NCI-H748 (cell line): Measurements from ENCODE around the gene PTPRG.

Source experiments
- DNase-seq: peaks from one replicate; lab custom pipeline; 2025; ENCODE audit not compliant: unreplicated experiment; lab: John Stamatoyannopoulos, UW

Gene PTPRG

DNA sequence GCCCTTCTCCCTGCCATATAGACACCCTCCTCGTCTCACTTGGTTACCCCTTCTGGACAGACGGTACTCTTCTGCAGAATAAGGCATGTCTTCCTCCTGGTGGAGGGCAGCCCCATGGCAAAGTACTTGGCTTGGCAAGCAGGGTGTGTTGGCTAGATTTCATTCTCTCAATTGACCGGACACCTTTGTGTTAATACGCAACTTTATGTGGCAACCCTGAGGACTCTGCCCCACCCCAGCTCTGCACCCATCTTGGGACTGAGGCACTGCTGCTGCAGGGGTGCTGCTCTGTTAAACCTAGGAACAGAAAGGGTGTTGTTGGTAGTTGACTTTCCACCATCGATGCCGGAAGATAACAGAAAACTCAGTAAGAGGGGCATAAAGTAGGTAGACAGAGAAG is 55.2 kb downstream of the PTPRG start:
- DNase-seq, result no peak

DNA sequence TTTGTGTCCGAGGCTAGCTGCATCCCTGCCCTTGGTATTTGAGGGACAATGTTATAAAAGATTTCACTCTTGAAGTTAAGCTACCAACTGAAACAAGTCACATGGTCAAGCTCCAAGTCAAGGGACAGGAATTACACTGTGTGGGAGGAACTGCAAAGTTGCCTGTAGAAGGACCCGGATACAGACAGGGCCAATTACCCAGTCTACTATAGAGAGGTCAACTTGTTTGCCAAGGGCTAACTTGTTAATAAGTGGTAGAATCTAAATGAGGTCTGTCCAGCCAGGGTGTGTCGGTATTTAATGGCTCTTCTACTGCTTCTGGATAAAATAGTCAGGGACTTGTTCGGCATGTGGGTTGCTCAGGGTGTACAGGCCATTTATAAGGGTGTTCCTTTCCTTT is 55.7 kb downstream of the PTPRG start:
- DNase-seq, result no peak

DNA sequence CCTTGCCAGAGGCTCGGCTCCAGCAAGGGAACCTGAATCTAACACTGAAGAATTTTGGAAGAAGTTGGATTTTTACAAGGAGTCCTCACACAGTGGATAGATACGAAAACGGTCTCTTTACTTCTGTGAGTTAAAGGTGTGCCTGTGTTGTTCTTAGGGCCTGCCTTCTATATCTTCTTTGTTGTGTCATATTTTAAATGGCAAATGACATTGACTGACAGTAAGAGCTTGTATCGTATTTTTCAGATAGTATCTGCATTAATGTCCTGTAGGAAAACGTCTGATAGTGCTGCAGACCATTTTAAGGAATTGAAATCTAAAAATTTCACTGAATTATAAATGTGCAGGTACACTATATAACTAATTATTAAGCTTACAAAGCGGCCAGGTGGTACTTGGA is 56.3 kb downstream of the PTPRG start:
- no peak for DNase-seq

DNA sequence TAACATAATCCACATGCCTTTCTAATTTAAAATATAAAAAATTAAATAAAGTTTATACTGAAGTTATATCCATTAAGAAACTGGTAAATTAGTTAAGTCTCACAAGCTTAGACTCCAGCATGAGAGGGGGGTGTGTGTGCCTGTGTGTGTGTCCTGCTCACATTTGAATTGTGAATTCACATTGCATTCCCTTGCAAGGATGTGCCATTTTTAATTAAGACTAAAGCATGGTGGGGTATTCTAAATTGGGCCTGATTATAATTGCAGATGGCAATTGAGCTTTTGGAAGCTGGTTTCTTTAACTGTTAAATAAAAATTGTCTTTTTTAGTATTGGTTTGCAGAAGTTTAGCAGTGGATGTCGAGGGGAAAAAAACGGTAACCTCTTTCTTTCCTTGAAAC is 56.9 kb downstream of the PTPRG start:
- DNase-seq, result no peak

DNA sequence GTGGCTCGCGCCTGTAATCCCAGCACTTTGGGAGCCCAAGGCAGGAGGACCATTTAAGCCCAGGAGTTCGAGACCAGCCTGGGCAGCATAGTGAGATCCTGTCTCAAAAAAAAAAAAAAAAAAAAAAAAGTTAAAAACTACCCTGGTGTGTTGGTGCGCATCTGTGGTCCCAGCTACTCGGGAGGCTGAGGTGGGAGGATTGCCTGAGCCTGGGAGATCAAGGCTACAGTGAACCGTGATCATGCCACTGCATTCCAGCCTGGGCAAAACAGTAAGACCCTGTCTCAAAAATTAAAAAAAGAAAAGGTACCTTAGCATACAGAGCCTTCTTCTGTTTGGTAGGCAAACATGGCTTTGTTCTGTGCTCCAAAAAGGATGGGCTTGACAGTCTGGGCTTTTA is 57.5 kb downstream of the PTPRG start:
- no peak for DNase-seq

DNA sequence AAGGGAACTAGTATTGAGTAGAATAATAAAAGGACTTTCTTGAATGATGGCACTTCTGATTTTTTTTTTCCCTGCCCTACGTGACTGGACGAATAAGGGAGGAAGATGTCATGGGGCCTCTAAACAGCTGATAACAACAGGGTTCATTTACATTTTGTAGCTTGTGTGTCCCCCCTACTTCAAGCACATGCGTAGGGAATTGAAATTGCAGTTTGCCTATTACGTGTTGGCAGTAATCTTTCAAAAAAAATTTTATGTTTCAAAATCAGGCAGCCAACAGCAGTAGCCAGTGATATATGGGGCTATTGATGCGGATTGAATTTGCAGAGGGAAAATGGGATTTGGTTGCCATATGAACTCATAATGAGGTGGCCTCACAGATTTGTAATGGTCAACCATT is 58.7 kb downstream of the PTPRG start:
- DNase-seq, result no peak

DNA sequence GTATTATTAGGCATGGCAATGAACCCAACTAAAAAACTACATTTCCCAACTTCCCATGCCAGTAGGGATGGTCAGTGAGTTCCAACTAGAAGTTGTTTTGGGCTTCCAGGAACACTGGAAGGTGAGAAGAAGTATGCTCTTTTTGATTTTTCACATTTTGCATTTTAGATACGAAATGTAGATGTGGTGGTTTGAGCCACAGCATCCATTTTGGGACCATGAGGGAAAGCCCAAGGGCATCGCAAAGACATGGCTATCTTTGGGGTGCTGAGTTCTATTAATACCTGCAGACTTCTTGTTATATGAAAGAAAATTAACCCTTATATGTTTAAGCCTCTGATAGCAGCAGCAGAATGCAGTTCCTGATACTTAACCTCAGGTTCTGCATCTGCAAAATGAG is 62.9 kb downstream of the PTPRG start:
- no peak for DNase-seq

DNA sequence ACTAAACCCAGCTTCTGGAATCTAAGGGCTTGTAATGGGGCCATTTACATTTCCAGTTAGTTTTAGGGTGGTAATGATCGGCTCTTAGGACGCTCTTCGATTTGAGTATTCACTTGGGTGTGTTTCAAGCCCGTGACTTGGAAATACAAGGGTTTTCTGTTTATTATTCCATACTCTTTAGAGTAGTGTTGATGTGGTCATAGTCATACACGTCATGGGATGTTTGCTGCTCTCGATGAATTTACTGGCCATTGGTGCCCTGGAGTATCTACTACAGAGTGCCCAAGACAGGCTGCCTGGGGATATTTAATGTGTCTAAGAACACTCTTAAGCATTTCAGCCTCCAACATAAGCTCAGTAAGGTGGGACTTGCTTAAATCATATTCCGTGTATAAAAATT is 64.1 kb downstream of the PTPRG start:
- DNase-seq, result no peak

DNA sequence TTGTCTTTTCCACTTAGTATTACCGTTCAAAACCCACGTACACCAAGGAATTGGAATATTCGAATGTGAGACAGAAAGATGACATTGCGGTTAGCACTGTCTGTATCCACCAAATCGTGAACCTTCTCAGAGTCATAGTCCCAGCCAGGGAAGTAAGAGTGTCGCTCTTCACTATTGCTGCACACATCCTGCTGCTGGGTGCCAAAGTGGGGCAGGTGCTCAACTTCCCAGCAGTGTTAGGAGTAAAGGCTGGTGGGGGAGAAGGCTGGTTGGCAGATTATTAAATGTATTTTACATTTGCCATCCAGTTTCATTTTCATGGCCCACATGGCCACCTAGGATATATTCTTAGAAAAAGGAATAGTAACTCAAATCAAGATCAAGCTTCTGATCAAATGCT is 65.1 kb downstream of the PTPRG start:
- no peak for DNase-seq

DNA sequence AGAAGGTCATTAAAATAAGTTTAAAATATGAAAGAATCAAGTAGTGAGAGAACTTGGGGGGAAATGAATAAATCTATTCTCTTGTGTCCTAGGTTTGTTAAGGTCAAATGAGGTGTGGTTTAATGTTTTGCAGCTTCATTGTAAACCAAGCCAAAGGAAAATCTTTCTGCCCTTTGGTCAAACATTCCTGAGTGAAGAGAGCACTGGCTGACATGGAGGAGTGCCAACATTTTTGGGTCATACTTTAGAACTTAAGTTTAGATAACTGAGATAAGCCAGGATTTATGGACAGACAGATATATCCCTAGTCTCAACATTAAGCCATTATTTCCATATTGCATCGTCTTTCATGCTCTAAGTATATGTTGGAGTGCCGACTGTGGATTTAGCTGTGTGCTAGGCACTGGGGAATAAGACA is 66.4 kb downstream of the PTPRG start:
- DNase-seq, result no peak

DNA sequence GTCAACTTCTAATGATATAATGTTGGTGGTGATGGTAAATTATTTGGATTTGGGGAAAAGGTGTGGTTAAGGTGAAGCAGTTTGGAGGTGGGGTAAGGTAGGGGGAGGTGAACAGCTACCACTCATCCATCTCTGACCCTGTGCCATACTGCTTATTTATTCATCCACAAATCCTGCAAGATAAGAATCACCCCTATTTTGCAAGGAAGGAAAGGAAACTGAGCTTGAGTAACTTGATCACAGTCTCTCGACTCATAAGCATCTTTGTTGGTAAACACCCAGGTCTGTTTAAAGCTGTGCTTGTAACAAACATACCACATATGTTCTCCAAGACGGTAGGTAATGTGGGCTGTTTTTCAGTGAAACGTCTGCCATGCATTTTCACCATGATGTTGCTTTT is 67.3 kb downstream of the PTPRG start:
- DNase-seq, result no peak

DNA sequence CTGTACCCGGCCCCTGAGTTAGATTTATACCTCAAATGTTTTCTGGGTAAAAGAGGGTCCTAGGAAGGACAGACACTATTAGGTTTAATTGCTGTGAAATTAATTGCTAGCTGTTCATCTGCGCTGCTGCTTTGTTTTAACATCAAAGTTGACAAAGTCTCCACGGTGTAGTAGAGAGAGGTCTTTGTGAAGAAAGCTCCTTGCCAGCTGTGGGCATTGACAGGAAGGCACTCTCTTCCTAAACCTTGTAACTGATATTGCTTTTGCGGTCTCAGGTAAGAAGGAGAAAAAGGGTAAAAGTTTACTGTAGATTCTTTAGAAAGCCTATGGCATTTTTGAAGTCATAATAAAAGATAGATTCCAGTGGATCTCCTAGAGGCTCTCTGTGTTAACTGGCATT is 68.1 kb downstream of the PTPRG start:
- no peak for DNase-seq

DNA sequence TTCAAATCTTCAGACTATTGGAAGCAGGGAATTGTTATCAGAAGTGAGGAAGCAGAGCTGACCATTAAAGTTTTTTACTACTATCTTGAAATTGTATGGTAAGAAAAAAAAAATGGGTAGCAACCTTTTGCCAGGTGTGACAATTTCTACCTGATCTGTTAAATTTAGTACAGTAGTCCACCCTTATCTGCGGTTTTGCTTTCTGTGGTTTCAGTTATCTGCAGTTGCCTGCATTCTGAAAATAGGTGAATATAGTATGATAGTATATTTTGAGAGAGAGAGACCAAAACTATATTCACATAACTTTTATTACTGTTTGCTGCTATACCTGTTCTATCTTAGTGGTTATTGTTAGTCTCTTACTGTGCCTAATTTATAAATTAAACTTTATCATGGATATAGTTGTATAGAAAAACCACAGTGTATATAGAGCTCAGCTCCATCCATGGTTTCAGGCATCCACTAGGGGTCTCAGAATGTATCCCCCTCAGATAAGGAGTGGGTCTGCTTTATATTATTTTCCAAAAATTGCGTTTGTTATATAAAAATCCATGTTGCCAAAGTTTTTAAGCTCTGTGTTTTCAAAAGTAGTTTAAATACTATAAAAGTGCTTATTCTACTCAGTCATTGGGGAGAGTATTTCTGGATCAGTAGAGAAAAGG is 69.9 kb downstream of the PTPRG start:
- no peak for DNase-seq

DNA sequence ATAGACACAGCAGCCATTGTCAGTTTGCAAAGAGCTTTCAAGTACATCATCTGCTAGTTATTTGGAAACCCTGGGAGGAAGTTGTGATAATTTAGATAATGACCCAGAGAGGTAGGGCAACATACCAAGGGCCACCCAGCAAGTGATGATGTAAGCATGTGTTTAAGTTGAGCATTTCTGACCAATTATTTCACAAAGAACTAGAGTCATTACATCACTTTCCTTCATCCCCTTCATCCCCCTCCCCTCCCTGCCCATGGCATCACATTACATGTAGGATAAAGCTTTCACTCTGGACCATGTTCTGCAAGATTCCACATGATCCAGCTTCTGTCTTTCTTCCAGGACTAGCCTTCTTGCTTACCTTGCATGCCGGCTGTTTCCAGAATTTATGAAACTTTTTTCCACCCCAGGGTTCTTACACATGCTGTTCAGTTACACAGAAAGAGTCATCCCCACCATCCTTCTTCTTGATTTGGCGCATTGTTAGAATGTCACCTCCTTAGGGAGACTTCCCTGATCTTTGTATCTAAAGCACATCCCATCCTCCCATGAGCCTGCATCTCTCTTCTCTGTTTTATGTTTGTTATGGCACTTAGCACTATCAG is 71.3 kb downstream of the PTPRG start:
- no peak for DNase-seq

DNA sequence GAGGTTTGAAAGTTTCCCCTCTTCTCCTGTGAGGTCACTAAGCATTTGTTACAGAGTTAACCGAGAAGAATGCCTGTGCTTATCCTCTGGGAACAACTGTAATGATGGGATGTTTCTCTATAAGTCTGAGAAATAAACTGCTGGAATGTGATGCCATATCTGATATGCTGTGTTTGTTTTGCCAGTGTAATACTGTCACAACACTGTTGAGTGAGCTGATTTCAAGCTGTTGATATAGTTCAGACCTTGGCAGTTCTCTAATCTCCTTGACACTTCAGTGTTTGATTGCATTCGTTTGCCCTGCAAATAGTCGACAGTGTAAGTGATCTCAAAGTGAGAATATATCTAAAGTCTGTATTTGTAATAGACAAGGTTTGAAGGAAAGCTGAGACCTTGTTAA is 73.3 kb downstream of the PTPRG start:
- no peak for DNase-seq

DNA sequence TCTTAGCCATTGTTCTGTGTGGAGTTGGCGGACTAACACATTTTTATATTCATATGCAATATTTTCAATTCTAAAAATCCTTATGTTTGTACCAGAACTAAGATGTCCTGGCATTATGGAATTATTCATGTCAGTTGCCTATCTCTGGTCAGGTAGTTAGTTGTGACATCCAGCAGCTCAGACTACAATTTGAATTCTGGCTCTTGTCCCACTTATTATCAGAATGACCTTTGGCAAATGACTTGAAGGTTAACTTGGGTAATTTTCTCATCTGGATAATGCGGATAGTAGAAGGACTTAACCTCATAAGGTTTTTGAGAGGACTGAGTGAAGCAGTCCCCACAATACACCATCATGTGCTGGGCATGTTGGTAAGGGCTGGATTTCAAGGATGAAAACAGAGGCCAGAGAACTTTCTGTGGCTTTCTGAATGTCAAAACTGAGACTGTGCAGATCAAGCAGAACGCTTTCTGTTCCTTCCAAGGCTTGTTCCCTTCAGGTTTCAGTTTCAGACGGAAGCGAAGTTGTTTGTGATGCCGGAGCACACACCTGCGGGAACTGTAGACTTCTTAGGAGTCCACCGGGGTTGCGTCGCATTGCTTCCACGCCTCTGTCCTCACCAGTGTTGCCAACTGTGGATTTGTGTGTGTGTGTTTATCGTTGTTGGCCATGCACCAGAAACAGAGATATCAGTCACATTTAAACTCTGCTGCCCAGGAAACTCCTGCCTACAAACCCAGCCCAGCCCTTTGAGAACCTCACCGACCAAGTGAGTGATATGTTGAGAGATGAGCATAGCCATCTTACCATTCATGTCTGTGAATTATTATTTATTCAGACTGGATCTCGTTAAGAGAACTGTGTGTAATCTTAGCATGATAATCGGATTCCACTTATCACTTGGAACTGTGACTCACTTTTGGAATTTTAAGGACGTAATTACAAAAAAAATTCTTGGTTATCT is 76.0 kb downstream of the PTPRG start:
- no peak for DNase-seq

DNA sequence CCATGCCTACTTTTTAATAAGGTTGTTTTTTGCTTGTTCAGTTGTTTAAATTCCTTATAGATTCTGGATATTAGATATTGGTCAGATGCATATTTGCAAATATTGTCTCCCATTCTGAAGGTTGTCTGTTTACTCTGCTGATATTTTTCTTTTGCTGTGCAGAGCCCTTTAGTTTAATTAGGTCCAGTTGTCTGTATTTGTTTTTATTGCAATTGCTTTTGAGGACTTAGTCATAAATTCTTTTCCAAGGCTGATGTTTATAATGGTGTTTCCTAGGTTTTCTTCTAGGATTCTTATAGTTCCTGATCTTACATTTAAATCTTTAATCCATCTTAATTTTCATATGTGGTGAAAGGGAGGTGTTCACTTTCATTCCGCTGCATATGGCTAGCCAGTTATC is 77.4 kb downstream of the PTPRG start:
- DNase-seq, result no peak

DNA sequence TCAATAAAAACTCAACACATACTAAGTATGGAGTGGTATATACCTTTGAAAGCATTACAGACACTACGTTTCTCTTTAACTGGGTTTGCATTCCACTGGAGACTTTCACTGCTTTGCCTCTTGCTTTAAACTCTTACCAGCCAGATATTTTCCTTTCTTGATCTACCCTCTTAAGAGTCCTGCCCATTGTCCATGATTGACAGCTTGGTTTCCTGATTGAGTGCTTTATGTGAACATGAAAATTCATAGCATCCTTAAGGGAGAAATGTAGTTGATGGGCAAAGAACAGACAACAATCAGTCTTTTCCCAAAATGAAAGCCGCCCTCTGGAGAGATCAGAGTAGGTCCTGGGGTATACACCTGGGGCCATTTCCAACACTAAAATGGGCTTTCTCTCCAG is 78.6 kb downstream of the PTPRG start:
- DNase-seq, result no peak

DNA sequence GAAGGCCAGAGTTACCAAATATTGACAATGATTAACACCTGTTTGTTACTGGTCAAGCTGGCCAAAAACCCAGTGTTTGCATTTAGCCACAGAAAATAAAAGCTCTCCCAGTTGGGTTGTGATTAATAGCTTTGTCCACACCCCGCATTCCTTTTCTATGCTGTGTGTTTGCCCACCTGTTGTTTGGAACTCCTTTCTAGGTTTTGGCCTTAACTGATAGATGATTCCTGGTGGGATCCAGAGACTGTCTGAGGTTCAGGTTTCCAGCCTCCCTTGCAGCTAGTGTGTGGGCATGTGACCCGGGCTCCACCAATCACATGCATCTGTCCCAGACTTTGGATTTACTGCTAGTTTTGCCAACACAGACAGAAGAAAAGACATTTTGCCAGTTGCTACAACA is 83.8 kb downstream of the PTPRG start:
- peak; percentile 93 for DNase-seq

DNA sequence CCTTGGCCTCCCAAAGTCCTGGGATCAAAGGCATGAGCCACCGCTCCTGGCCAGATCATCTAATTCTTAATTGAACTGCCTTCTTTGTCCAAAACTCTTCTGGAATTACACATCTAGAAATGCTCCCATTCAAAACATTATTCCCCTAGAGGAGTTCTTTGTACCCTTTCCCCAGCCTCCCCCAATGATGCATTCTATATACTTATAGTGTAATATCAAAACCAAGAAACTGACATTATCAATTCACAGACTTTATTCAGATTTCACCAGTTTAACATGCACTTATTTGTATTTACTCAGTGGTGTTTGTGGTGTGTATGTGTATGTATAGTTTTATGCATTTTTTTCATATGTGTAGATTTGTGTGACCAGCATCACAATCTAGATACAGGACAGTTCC is 85.0 kb downstream of the PTPRG start:
- DNase-seq, result no peak

DNA sequence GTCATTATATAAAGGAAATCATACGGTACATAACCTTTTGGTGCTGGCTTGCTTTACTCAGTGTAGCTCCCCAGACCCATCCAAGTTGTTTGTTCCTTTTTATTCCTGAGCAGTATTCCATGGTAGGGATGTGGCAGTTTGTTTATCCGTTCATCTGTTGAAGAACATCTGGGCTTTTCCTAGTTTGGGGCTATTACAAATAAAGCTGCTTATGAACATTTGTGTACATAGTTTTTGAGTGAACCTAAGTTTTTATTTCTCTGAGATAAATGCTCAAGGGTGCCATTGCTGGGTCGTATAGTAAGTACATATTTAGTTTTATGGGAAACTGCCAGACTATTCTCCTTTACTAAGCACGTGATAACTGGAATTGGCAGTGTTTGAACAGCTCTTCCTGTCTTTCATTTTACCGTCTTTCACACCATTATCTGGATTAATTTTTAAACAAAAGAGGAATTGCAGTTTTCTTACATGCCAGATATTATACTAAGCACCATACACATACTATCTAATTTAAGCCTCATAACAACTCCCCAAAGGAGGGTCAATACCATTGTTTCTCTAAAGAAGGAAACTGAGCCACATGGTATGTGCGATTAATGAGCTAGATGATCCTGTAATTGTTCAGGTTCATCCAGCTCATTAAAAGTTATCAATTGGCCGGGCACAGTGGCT is 85.6 kb downstream of the PTPRG start:
- DNase-seq, result no peak

DNA sequence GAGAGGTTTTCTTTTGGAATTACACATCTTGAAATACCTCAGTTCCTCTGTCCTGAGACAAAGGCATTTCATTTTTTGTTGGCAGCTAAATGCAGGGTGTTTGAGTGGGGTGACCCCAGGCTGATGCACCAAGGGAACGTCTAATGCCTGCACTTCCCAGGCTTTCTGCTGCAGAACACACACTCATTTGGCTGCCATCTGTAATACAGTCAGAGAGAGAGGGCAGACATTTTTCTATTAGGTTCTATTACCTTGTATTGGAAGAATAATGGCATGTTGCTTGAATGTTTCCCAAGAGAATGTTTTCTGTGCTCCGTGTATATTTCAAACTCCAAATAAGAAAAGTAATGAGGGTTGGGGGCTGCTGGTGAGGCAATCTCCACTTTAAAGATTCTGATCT is 87.1 kb downstream of the PTPRG start:
- no peak for DNase-seq
